Neuron (in vitro differentiated cells): Measurements from ENCODE around the gene NAT8.
"Not testable (repeated sequence)": the region's sequence is repeated elsewhere in the genome, so short reads cannot be mapped to it uniquely, and the experiment has no call there.

Experiments used
- H2AFZ ChIP-seq: one replicate; pipeline ENCODE4 v1.6.1; 2013; ENCODE audit warnings: low read depth, mild to moderate bottlenecking, inconsistent platforms, low read length, moderate library complexity
- H3K27me3 ChIP-seq: one replicate; pipeline ENCODE4 v1.6.1; 2013; ENCODE audit warnings: low read length; ENCODE audit not compliant: insufficient read depth
- H3K36me3 ChIP-seq: one replicate; pipeline ENCODE4 v1.6.1; 2013; ENCODE audit warnings: low read length; ENCODE audit not compliant: insufficient read depth
- H3K4me1 ChIP-seq: one replicate; pipeline ENCODE4 v1.6.1; 2013; ENCODE audit warnings: low read length; ENCODE audit not compliant: insufficient read depth
- H3K4me3 ChIP-seq: 2 replicates; pipeline ENCODE4 v1.5.1; 2013; ENCODE audit warnings: mild to moderate bottlenecking, low read length, moderate library complexity
- H3K9me3 ChIP-seq: one replicate; pipeline ENCODE4 v1.6.1; 2013; ENCODE audit warnings: low read length

NAT8 gene

GRCh38 chr2:73619925-73620324 is 22.3 kb downstream of the NAT8 start:
- H2AFZ ChIP-seq, H3K4me3 ChIP-seq, H3K9me3 ChIP-seq, H3K4me1 ChIP-seq, H3K27me3 ChIP-seq, H3K36me3 ChIP-seq: not testable (repeated sequence)

- H3K4me3 ChIP-seq, result no peak overlapping the region
- H3K36me3 ChIP-seq, result peaks cover 10% of the 10 kb centered on the region
- no peaks in the 10 kb centered on the region for H3K27me3 ChIP-seq
These were observed 27.2 kb downstream of the NAT8 start for GRCh38 chr2:73614997-73615396.

GRCh38 chr2:73614105-73614504 is 28.1 kb downstream of the NAT8 start:
- H3K36me3 ChIP-seq, result peaks cover 12% of the 10 kb centered on the region
- no peaks in the 10 kb centered on the region for H3K27me3 ChIP-seq
- H3K4me3 ChIP-seq, result no peak overlapping the region
- H2AFZ ChIP-seq, result no peak overlapping the region
- no peaks in the 10 kb centered on the region for H3K4me1 ChIP-seq
- H3K9me3 ChIP-seq, result no peaks in the 10 kb centered on the region

More at GRCh38 chr2:73614997-73615396, 27.2 kb downstream of the NAT8 start:
- Histone ChIP-seq H2AFZ (no peak overlapping the region), H3K4me1 (no peaks in the 10 kb centered on the region), H3K9me3 (no peaks in the 10 kb centered on the region)

DNA sequence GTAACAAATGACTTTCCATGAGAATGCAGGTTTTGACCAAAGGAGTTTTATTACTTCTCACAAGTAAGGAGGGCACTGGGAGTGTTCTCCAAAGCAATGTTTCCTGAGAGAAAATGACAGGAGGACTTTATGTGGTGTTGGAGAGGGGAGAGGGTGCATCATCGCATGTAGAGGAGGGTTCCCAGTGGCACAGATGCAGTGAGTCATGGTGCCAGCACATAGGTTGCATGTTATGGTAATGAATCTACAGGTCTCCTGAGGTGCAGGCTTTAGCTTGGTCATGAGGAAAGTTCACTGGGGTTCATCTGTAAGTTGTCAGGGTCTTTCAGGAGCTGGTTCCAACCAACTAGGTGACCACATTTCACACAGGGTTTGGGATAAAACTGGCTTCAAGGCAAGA is 30.4 kb downstream of the NAT8 start:
- no peaks in the 10 kb centered on the region for H3K9me3 ChIP-seq
- H2AFZ ChIP-seq, result no peak overlapping the region
- peaks cover 21% of the 10 kb centered on the region for H3K36me3 ChIP-seq
- H3K4me1 ChIP-seq, result no peaks in the 10 kb centered on the region
- no peaks in the 10 kb centered on the region for H3K27me3 ChIP-seq
- H3K4me3 ChIP-seq, result no peak overlapping the region

DNA sequence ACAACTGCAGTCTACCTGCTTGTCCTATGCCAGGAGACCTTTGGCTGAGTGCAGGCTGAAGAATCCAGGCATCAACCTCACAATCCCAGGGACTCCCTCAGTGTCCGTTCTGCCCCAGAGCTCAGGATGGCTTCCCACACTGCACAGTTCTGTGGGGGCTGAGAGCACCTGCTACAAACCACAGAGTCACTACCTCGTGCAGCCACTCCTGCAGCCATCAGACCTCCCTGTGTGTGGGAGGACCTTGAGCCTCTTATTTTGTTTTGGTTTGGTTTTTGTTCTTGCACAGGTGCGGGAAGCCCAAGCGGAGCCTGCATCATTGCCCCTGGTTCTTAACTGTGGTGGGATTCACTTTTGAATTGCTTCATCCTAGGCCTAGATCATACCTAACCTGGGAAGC is 31.0 kb downstream of the NAT8 start:
- Histone ChIP-seq H3K4me1 (no peaks in the 10 kb centered on the region), H2AFZ (no peak overlapping the region), H3K27me3 (no peaks in the 10 kb centered on the region), H3K36me3 (peaks cover 24% of the 10 kb centered on the region), H3K9me3 (no peaks in the 10 kb centered on the region), H3K4me3 (no peak overlapping the region)

DNA sequence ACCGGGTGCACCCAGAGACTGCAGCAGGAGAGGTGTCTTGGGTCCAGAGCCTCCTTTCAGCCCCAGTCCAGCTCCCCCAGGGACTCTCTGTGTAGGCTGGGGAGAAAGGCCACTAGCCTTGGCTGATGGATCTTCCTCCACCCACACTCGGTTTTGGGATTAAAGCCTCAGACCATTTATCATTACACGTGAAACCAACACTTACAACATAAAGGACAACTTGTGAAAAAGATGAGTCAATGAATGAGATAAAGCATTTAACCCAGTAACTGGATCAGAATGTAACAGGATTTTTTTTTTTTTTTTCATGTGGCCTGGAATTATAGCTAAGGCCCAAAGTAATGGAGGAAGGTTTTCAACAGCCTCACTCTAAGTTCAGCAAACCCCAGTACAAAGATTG is 32.1 kb downstream of the NAT8 start:
- no peak overlapping the region for H2AFZ ChIP-seq
- H3K27me3 ChIP-seq, result no peaks in the 10 kb centered on the region
- H3K9me3 ChIP-seq, result no peaks in the 10 kb centered on the region
- no peaks in the 10 kb centered on the region for H3K4me1 ChIP-seq
- H3K36me3 ChIP-seq, result peaks cover 22% of the 10 kb centered on the region
- H3K4me3 ChIP-seq, result no peak overlapping the region

DNA sequence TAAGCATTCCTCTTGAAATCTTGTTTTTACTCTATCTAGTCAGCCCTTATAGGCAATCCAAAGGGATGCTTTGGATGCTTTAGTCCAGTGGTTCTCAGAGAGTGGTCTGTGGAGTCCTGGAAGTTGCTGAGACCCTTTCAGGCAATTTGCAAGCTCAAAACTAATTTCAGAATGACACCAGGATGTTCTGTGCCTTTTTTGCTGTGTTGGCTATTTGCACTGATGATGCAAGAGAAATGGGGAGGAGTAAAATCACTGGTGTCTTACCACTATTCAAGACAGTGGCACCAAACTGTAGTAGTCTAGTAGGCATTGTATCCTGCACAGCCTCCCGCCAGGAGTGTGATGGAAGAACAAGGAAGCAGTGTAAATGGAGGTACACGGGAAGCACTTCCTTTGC is 37.6 kb downstream of the NAT8 start:
- peaks cover 35% of the 10 kb centered on the region for H3K36me3 ChIP-seq
- not testable (repeated sequence) for H3K4me3 ChIP-seq, H3K4me1 ChIP-seq, H2AFZ ChIP-seq, H3K27me3 ChIP-seq, H3K9me3 ChIP-seq

GRCh38 chr2:73603099-73603588 is 39.1 kb downstream of the NAT8 start:
- not testable (repeated sequence) for H3K4me3 ChIP-seq, H3K27me3 ChIP-seq, H3K9me3 ChIP-seq, H2AFZ ChIP-seq, H3K4me1 ChIP-seq
- H3K36me3 ChIP-seq, result peaks cover 26% of the 10 kb centered on the region

DNA sequence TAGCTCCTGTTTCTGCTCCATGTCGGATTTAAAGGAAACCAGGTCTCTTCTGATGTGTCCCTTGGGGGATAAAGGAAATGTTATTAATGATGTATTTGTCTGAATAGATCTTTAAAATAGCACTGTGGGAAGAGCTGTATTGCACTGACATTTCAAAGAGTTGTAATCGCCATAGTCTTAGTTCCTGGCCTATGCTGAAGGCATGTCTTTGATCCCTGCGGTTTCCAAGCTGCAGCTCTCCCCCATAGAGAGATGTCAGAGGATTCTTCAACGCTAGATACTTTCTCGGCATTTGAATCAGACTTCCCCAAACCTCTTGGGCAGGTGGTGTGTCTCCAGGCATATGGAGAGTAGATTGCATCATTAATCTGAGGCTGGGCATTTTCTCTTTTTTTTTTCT is 40.4 kb downstream of the NAT8 start:
- no peak overlapping the region for H3K4me3 ChIP-seq
- H3K9me3 ChIP-seq, result no peaks in the 10 kb centered on the region
- peaks cover 26% of the 10 kb centered on the region for H3K36me3 ChIP-seq
- H3K4me1 ChIP-seq, result no peaks in the 10 kb centered on the region
- no peaks in the 10 kb centered on the region for H3K27me3 ChIP-seq
- no peak overlapping the region for H2AFZ ChIP-seq

- Histone ChIP-seq H3K36me3 (no peaks in the 10 kb centered on the region), H3K27me3 (no peaks in the 10 kb centered on the region), H3K4me1 (no peaks in the 10 kb centered on the region), H3K4me3 (no peak overlapping the region), H3K9me3 (peaks cover 3% of the 10 kb centered on the region), H2AFZ (no peak overlapping the region)
These were observed 48.0 kb downstream of the NAT8 start for GRCh38 chr2:73594251-73594650.

DNA sequence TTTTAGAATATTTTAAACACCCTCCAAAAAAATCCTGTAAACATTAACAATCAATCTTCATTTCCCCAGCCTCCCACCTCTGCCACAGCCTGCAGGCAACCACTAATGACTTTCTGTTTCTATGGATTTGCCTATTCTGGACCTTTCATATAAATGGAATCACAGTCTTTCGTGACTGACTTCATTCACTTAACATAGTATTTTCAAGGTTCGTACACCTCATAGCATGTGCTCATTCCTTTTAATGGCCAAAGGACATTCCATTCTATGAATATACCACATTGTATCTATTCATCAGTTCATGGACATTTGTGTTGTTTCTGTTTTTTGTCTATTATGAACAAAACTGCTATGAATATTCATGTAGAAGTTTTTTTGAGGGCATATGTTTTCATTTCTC is 48.5 kb downstream of the NAT8 start:
- H3K4me3 ChIP-seq, result no peak overlapping the region
- H3K36me3 ChIP-seq, result no peaks in the 10 kb centered on the region
- peaks cover 3% of the 10 kb centered on the region for H3K9me3 ChIP-seq
- H3K27me3 ChIP-seq, result no peaks in the 10 kb centered on the region
- H2AFZ ChIP-seq, result no peak overlapping the region
- H3K4me1 ChIP-seq, result no peaks in the 10 kb centered on the region
